Gastrocnemius medialis (tissue), 4 donors: ENCODE results near the gene TMEM39B. TPM values are rescaled to one million over a fixed set of nuclear protein-coding genes. Genes with fewer than 3 reads are reported as not detected.
"Not testable (repeated sequence)": the region's sequence is repeated elsewhere in the genome, so short reads cannot be mapped to it uniquely, and the experiment has no call there.

Experiments used
- ATAC-seq, 2 donors: fragments of 150-250 bp; one replicate each; pipeline ENCODE4 v1.9.1; 2016
- DNase-seq, 2 donors: peaks; one replicate each; pipeline ENCODE4 v3.0.0-alpha.2; 2019
- H3K27ac ChIP-seq, 4 donors: fragments of 200-600 bp; sonication (generic); 1 replicate in 1 of 4; 2 replicates in 3 of 4; pipeline ENCODE4 v1.5.1; 2016 to 2018; ENCODE audit warnings: mild to moderate bottlenecking in 2 of 4, moderate library complexity in 1 of 4
- H3K27me3 ChIP-seq, 3 donors: fragments of 200-600 bp; sonication (generic) in 2 of 3; 1 replicate in 1 of 3; 2 replicates in 2 of 3; pipeline versions ENCODE4 v1.5.1 to v1.6.0; 2016 to 2019; ENCODE audit warnings: mild to moderate bottlenecking in 1 of 3, moderate library complexity in 1 of 3
- H3K36me3 ChIP-seq, 2 donors: fragments of 200-600 bp; sonication (generic) in 1 of 2; one replicate each; pipeline ENCODE4 v1.5.1; 2017 to 2018
- H3K4me1 ChIP-seq, 2 donors: fragments of 200-600 bp; sonication (generic) in 1 of 2; one replicate each; pipeline ENCODE4 v1.5.1; 2016 to 2017; ENCODE audit warnings: mild to moderate bottlenecking in 2 of 2
- H3K4me3 ChIP-seq, 4 donors: fragments of 200-600 bp; sonication (generic) in 3 of 4; 1 replicate in 1 of 4; 2 replicates in 3 of 4; pipeline ENCODE4 v1.5.1; 2016 to 2019; ENCODE audit warnings: mild to moderate bottlenecking in 2 of 4
- H3K9me3 ChIP-seq, 3 donors: fragments of 200-600 bp; sonication (generic) in 2 of 3; 1 replicate in 1 of 3; 2 replicates in 2 of 3; pipeline ENCODE4 v1.5.1; 2016 to 2019
- CTCF ChIP-seq, 5 experiments: fragments of 450-650 bp in 3 of 5; fragments of 200-600 bp in 2 of 5; sonication (generic) in 2 of 5; IDR thresholded peaks in 4 of 5; conservative IDR thresholded peaks in 1 of 5; 1 replicate in 4 of 5; 2 replicates in 1 of 5; pipeline ENCODE4 v1.5.1; 2016 to 2019; ENCODE audit warnings: antibody characterized with exemption in 5 of 5, mild to moderate bottlenecking in 3 of 5, moderate library complexity in 3 of 5
- POLR2A ChIP-seq, 2 donors: fragments of 450-650 bp; IDR thresholded peaks; one replicate each; pipeline ENCODE4 v1.6.1; 2017; ENCODE audit warnings: antibody characterized with exemption in 2 of 2, mild to moderate bottlenecking in 2 of 2, moderate library complexity in 2 of 2
- in situ Hi-C, 4 donors: fragments of 200-750 bp; cut with MboI; loops; one replicate each; pipeline versions ENCODE4 v1.15.0 to v1.8.0; 2017; ENCODE audit warnings: low sequenced_read_pairs in 4 of 4
- intact Hi-C: fragments of 100-400 bp; cut with DNase I; formaldehyde crosslinking; loops from one replicate; pipeline ENCODE4 v1.15.1; 2023; ENCODE audit warnings: low total_unique reads
- total RNA-seq, 4 donors: library from RNA; depleted of rRNA; stranded (reverse); fragments of >200 nt; gene quantifications; one replicate each; pipeline versions ENCODE4 v1.1.0 to v1.2.3, GENCODE V29; 2016

The TMEM39B gene
- total RNA-seq, 4 donors from 2014 or later: 2.5 to 11.1 (median 6.7) TPM

DNA sequence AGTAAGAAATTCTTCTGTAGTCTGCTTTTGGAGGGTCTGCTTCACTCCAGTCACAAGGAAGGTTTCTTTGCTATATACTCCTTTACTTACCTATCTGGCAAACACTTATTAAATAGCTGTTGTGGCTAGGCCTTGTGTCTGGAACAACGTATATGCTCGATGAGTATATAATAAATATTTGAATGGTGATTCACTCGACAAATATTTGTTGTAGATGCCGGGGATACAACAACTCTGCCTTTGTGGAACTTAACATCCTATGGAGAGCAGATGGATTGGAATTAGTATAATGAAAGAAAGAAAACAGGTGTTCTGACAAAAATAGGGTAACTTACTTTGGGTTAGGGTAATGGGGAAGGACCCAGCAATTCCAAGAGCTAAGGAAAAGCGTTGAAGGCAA, 66.2 kb downstream of the TMEM39B start:
- H3K4me3 ChIP-seq: no peak overlapping the region
- TF ChIP-seq POLR2A (IDR thresholded peaks at IDR 0.05) (no peak), CTCF (IDR thresholded peaks at IDR 0.05 in 4 of 5, conservative IDR thresholded peaks at IDR 0.05 in 1 of 5) (no peak)
- DNase-seq (no peak), ATAC-seq (no peak)
- H3K4me1 ChIP-seq: peaks cover 23 to 31% of the 10 kb centered on the region in 2 donors
- peak overlapping the region in 1 of 4 donors; percentile 33 for H3K27ac ChIP-seq
- no peaks in the 10 kb centered on the region for H3K9me3 ChIP-seq
- intact Hi-C loops: no loop called here
- H3K36me3 ChIP-seq: no peaks in the 10 kb centered on the region
- no peaks in the 10 kb centered on the region for H3K27me3 ChIP-seq
- in situ Hi-C loops: no loop called here

DNA sequence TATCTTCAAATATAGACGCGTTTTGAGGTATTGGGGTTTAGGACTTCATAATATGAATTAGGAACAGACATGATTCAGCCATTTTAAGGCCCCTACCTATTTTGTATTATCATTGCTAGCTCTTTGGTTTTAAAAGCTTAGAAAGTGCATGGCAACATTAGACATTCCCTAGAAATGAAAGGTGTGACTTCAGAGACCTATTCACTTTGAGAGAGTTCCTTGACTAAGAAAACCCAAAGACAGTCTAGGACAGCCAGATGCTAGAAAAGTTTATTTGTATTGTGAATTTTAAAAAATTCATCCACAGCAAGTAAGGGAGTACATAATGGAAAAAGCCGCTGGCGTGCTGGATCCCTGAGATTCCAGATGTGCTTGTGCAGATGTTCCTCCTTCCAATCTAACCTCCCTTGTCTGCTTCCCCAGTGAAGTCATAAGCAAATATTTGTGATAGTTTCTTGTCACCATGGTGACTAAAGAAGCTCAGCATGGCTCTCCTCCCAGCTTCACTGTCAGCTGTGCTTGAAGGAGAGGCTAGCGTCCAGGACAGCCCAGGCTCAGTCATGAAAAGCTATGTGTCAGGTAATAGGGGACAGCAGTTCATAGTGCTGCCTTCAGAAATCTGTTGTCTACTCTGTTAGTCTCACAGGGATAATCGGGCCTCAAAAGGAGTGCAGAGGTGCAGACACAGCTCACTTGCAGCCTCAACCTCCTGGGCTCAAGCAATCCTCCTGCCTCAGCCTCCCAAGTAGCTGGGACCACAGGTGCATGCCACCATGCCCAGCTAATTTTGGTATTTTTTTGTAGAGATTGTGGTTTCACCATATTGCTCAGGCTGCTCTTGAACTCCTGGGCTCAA, 69.9 kb downstream of the TMEM39B start:
- H3K9me3 ChIP-seq: no peaks in the 10 kb centered on the region
- H3K4me3 ChIP-seq: no peak overlapping the region
- H3K27me3 ChIP-seq: no peaks in the 10 kb centered on the region
- H3K27ac ChIP-seq: peak overlapping the region; percentile 54 to 80 (median 66)
- H3K4me1 ChIP-seq: peaks cover 24 to 43% of the 10 kb centered on the region in 2 donors
- in situ Hi-C loops (no loop called here), intact Hi-C loops (no loop called here)
- H3K36me3 ChIP-seq: no peaks in the 10 kb centered on the region
- DNase-seq (peak; percentile 22 to 61), ATAC-seq (peak; percentile 82 to 89)
- TF ChIP-seq POLR2A (IDR thresholded peaks at IDR 0.05) (no peak), CTCF (IDR thresholded peaks at IDR 0.05 in 4 of 5, conservative IDR thresholded peaks at IDR 0.05 in 1 of 5) (no peak)

GRCh38 chr1:32143302-32143695, 70.6 kb downstream of the TMEM39B start:
- H3K27me3 ChIP-seq, ATAC-seq, H3K4me3 ChIP-seq, intact Hi-C loops, DNase-seq, in situ Hi-C loops, H3K9me3 ChIP-seq, H3K36me3 ChIP-seq: not testable (repeated sequence)
- Histone ChIP-seq H3K27ac (peak overlapping the region in 3 of 4 donors; percentile 60 to 80 (median 72)), H3K4me1 (peaks cover 24 to 43% of the 10 kb centered on the region in 2 donors)

DNA sequence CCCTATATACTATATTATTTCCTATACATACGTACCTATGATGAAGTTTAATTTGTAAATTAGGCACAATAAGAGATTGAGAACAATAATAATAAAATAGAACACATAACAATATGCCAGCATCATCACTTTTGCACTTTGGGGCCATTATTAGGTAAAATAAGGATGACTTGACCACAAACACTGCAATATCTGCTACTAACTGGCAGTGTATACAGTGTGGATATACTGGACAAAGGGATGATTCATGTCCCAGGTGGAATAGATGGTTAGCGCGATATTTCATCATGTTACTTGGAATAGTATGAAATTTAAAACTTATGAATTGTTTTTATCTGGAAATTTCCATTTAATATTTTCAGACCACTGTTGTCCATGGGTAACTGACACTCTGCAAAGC, 71.3 kb downstream of the TMEM39B start:
- H3K27ac ChIP-seq: peak overlapping the region in 2 of 4 donors; percentile 72 to 80
- TF ChIP-seq POLR2A (IDR thresholded peaks at IDR 0.05) (no peak), CTCF (IDR thresholded peaks at IDR 0.05 in 4 of 5, conservative IDR thresholded peaks at IDR 0.05 in 1 of 5) (no peak)
- peaks cover 18 to 37% of the 10 kb centered on the region in 2 donors for H3K4me1 ChIP-seq
- no peak overlapping the region for H3K4me3 ChIP-seq
- H3K36me3 ChIP-seq: peaks cover 0 to 5% of the 10 kb centered on the region in 2 donors
- no peak for DNase-seq
- ATAC-seq: no peak
- in situ Hi-C loops: no loop called here
- H3K27me3 ChIP-seq: no peaks in the 10 kb centered on the region
- H3K9me3 ChIP-seq: peaks cover 0 to 5% (median 0%) of the 10 kb centered on the region in 3 donors
- intact Hi-C loops: no loop called here

DNA sequence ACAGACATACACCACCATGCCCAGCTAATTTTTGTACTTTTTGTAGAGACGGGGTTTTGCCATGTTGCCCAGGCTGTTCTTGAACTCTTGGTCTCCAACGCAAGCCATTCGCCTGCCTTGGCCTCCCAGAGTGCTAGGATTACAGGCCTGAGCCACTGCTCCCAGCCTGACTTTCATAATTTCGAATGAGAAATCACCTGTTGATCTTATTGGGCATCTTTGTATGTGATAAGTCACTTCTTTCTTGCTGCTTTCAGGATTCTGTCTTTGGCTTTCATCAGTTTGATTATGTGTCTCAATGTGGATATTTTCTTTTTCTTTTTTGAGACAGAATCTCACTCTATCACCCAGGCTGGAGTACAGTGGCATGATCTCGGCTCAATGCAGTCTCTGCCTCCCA, 75.1 kb downstream of the TMEM39B start:
- H3K27ac ChIP-seq, ATAC-seq, H3K27me3 ChIP-seq, H3K9me3 ChIP-seq, H3K36me3 ChIP-seq, DNase-seq, H3K4me3 ChIP-seq, in situ Hi-C loops, intact Hi-C loops: not testable (repeated sequence)
- peaks cover 28 to 44% of the 10 kb centered on the region in 2 donors for H3K4me1 ChIP-seq
